ENCODE results near the gene PI4K2B.

DNA sequence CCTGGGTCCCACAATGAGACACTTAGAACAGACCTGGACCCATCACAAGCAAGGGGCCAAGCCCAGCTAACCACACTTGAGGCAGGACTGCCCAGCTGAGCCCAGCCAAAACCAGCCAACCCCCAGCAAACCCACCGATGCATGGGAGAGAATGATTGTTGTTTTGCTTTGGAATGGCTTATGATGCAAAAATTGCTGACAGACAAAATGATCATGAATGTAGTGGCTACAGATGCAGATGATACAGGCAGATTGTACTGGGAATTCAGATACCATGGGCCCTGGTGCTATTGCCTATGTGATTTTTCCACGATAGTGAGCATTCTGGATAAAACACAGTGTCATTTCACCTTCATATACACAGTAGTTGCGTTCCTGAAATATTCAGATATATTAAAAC lies 69.7 kb downstream of the PI4K2B start:
- TF ChIP-seq, protein P1, sequence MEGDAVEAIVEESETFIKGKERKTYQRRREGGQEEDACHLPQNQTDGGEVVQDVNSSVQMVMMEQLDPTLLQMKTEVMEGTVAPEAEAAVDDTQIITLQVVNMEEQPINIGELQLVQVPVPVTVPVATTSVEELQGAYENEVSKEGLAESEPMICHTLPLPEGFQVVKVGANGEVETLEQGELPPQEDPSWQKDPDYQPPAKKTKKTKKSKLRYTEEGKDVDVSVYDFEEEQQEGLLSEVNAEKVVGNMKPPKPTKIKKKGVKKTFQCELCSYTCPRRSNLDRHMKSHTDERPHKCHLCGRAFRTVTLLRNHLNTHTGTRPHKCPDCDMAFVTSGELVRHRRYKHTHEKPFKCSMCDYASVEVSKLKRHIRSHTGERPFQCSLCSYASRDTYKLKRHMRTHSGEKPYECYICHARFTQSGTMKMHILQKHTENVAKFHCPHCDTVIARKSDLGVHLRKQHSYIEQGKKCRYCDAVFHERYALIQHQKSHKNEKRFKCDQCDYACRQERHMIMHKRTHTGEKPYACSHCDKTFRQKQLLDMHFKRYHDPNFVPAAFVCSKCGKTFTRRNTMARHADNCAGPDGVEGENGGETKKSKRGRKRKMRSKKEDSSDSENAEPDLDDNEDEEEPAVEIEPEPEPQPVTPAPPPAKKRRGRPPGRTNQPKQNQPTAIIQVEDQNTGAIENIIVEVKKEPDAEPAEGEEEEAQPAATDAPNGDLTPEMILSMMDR (IDR thresholded peaks at IDR 0.05; ENCODE audit: low read depth, low read length): no peak
- no peak for TF ChIP-seq POLR2A (IDR thresholded peaks at IDR 0.05; ENCODE audit: extremely low read depth, insufficient read length)

Data from NB4 (cell line).